OCI-LY3 (cell line): ENCODE measurements around the gene PCNA.

Experiments used
- EZH2phosphoT487 ChIP-seq: fragments of 200-600 bp; shearing (Covaris generic); IDR thresholded peaks from 2 replicates; pipeline ENCODE4 v1.6.1; 2018; ENCODE audit warnings: antibody characterized with exemption, mixed run types, low read depth
- TF ChIP-seq, protein P1 (sequence below): fragments of 200-600, 300-600 bp; sonication (generic); IDR thresholded peaks from 2 replicates; pipeline ENCODE4 v1.5.1; 2014; ENCODE audit warnings: antibody characterized with exemption, low read length, low read depth

DNA sequence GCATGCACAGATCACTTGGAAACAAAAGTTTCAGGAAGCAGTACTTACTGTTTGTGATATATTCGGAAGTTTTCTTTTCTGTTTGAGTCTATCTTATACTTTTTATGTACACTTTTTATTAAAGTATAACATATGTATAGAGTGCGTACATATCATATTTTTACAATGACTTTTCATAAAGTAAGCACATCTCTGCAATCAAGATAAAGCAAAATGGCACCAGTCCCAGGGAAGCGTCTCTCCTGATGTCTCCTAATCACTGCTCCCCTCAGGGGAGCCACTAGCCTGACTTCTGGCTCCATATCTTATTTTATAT lies 33.4 kb upstream of the PCNA start:
- TF ChIP-seq, protein P1, sequence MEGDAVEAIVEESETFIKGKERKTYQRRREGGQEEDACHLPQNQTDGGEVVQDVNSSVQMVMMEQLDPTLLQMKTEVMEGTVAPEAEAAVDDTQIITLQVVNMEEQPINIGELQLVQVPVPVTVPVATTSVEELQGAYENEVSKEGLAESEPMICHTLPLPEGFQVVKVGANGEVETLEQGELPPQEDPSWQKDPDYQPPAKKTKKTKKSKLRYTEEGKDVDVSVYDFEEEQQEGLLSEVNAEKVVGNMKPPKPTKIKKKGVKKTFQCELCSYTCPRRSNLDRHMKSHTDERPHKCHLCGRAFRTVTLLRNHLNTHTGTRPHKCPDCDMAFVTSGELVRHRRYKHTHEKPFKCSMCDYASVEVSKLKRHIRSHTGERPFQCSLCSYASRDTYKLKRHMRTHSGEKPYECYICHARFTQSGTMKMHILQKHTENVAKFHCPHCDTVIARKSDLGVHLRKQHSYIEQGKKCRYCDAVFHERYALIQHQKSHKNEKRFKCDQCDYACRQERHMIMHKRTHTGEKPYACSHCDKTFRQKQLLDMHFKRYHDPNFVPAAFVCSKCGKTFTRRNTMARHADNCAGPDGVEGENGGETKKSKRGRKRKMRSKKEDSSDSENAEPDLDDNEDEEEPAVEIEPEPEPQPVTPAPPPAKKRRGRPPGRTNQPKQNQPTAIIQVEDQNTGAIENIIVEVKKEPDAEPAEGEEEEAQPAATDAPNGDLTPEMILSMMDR: no peak
- TF ChIP-seq EZH2phosphoT487: no peak
